Measurements from ENCODE around the gene SLN.

SLN gene

DNA sequence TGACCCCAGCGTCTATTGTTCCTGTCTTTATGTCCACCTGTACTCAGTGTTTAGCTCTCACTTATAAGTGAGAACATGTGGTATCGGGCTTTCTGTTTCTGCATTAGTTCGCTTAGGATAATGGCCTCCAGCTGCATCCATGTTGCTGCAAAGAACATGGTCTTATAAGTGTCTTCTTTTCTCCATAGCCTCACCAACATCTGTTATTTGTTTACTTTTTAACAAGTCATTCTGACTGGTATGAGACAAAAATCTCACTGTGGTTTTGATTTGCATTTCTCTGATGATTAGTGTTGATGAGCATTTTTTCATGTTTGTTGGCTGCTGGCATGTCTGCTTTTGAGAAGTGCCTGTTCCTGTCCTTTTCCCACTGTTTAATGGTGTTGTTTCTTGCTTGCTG lies 21.7 kb upstream of the SLN start:
- Mint-ChIP-seq H3K4me1 (ENCODE audit: low read depth) (no peaks in the 10 kb centered on the region), H3K27ac (no peak overlapping the region), H3K36me3 (ENCODE audit: low read depth) (no peaks in the 10 kb centered on the region), H3K4me3 (no peak overlapping the region), H3K27me3 (peaks cover 43% of the 10 kb centered on the region), H3K9me3 (no peaks in the 10 kb centered on the region)
- no peak for DNase-seq

DNA sequence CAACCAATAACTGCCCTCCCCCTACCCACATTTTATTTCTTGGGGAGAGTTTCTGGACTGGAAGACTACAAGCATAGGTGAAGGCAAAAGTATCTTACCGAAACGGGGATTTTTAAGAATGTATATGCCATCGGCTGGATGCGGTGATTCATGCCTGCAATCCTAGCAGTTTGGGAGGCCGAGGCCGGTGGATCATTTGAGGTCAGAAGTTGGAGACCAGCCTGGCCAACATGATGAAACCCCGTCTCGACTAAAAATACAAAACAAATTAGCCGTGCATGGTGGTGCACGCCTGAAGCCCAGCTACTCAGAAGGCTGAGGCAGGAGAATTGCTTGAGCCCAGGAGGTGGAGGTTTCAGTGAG lies 20.8 kb upstream of the SLN start:
- H3K4me3 Mint-ChIP-seq = no peak overlapping the region
- peaks cover 43% of the 10 kb centered on the region for H3K27me3 Mint-ChIP-seq
- no peaks in the 10 kb centered on the region for H3K4me1 Mint-ChIP-seq (ENCODE audit: low read depth)
- H3K9me3 Mint-ChIP-seq = no peaks in the 10 kb centered on the region
- H3K27ac Mint-ChIP-seq = no peak overlapping the region
- no peak for DNase-seq
- H3K36me3 Mint-ChIP-seq (ENCODE audit: low read depth) = no peaks in the 10 kb centered on the region

DNA sequence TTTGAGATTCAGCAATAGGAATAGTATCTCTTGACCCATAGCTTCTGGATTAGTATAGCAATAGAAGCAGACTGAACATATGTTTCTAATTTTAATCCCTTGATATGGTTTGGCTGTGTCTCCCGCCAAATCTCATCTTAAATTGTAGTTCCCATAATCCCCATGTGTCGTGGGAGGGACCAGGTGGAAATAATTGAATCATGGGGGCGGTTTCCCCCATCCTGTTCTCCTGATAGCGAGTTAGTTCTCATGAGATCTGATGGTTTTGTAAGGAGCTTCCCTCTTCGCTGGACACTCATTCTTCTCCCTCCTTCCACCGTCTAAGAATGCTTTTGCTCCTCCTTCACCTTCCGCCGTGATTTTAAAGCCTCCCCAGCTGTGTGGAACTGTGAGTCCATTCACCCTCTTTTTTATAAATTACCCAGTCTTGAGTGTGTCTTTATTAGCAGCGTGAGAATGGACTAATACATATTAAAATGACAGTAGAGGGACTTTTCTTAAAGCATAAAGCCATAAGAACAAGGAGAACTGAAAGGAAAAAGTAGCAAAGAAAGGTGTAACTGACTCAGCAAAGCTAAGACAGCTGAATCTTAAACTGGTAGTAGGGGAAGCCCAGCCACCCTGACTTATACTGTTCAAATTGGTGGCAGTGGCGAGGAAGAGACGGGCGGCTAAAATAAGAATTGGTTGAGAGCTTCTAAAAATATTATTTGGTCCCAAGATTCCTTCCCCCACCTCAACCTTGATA lies 20.3 kb upstream of the SLN start:
- Mint-ChIP-seq H3K4me1 (ENCODE audit: low read depth) (no peaks in the 10 kb centered on the region), H3K27me3 (peaks cover 42% of the 10 kb centered on the region), H3K4me3 (no peak overlapping the region), H3K27ac (no peak overlapping the region), H3K9me3 (no peaks in the 10 kb centered on the region), H3K36me3 (ENCODE audit: low read depth) (no peaks in the 10 kb centered on the region)
- DNase-seq = no peak

DNA sequence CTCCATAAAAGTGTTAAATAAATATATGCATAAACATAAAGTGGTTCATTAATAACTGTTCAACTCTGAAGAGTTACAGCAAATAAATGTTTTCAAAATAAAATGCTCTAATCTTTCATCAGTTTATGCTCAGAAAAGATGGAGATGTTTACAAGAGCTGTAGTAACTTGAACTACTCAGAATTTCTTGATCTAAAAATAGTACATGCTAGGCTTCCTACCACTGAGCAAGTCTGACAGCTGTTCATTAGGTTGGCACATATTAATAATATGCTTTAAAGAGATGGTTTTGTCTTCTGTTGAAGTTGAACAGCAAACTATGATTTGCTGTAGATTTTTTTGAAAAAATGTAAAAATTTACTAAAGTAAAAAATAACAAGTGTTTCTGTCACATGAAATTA lies 10.8 kb upstream of the SLN start:
- H3K4me1 Mint-ChIP-seq (ENCODE audit: low read depth) = no peaks in the 10 kb centered on the region
- H3K4me3 Mint-ChIP-seq = no peak overlapping the region
- H3K27me3 Mint-ChIP-seq = peaks cover 19% of the 10 kb centered on the region
- no peaks in the 10 kb centered on the region for H3K36me3 Mint-ChIP-seq (ENCODE audit: low read depth)
- H3K27ac Mint-ChIP-seq = no peak overlapping the region
- H3K9me3 Mint-ChIP-seq = no peaks in the 10 kb centered on the region
- DNase-seq = no peak

DNA sequence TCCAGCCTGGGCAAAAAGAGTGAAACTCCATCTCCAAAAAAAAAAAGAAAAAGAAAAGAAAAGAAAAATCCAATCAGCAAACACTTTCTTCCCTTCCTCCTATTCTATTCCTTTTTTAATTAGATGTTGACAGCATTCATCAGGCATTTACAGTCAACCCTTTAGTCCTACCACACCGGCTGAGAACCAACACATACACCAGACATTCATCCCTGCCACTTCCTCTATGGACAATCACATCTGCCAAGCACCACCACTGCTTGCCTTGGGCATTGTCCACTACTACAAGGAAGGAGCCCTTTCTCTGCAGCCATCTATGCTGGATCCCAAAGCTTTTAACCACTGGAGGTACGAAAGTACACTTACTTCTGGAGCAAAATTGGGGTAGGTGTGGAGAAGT lies 9.4 kb upstream of the SLN start:
- Mint-ChIP-seq H3K4me3 (no peak overlapping the region), H3K36me3 (ENCODE audit: low read depth) (no peaks in the 10 kb centered on the region), H3K27ac (no peak overlapping the region), H3K27me3 (peaks cover 16% of the 10 kb centered on the region), H3K9me3 (no peaks in the 10 kb centered on the region), H3K4me1 (ENCODE audit: low read depth) (no peaks in the 10 kb centered on the region)
- DNase-seq = no peak

DNA sequence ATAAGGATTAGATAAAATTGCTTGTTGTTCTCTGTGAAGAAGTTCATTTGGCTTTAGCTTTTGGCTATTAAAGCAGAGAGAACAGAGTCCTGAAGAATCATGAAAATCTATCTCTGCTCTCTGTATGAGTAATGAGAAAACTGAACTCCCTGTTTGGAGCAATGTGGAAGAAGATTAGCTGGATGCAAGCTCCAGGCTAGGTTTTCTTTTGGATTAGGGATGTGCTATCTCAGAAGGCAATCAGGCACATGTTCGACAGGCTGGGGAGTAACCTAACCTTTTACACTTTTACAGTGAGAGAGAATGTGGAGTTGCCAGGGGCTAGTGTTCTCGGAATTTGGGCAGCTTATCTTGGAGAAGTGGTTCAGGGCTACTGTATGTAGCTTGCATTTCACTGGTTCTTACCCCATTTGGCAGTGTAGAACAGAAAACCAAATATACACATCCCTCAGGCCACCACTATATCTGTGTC lies 8.5 kb upstream of the SLN start:
- Mint-ChIP-seq H3K4me1 (ENCODE audit: low read depth) (no peaks in the 10 kb centered on the region), H3K36me3 (ENCODE audit: low read depth) (no peaks in the 10 kb centered on the region), H3K4me3 (no peak overlapping the region), H3K9me3 (no peaks in the 10 kb centered on the region), H3K27ac (no peak overlapping the region), H3K27me3 (peaks cover 18% of the 10 kb centered on the region)
- DNase-seq = no peak

DNA sequence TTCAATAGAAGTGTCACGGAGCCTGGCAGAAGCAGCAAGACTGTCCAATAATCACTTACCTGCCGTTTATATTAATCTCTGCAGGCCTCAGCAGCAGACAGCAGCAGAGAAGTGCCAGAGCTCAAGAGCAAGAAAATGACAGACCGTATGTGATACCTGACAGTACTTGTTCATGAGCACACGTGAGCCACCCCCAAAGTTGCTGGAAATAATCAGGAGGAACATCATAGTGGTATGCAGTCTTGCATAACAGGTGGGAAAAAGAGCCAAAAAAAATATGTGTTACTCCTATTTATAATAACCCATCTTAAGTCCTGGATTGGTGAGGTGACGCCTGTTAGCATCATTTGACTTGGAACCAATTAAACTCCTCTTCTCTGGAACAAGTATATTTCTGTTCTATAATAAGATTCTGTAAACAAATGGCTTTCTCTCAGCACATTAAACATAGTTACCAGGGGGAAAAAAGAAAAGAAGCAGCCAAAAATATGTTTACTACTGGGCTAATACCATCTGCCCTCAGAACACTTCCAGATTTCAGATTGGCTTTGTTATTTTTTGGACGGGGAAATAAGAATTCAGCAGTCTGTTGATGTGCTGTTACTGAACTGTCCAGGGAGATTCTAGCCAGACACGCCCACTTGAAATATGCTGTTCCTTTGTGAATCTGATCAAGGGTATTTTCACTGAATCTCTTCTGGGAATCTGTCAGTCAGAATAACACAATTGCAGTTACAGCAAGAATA lies 7.9 kb upstream of the SLN start:
- H3K27me3 Mint-ChIP-seq = peaks cover 23% of the 10 kb centered on the region
- no peak overlapping the region for H3K4me3 Mint-ChIP-seq
- H3K4me1 Mint-ChIP-seq (ENCODE audit: low read depth) = no peaks in the 10 kb centered on the region
- H3K27ac Mint-ChIP-seq = no peak overlapping the region
- DNase-seq = no peak
- H3K36me3 Mint-ChIP-seq (ENCODE audit: low read depth) = no peaks in the 10 kb centered on the region
- no peaks in the 10 kb centered on the region for H3K9me3 Mint-ChIP-seq

DNA sequence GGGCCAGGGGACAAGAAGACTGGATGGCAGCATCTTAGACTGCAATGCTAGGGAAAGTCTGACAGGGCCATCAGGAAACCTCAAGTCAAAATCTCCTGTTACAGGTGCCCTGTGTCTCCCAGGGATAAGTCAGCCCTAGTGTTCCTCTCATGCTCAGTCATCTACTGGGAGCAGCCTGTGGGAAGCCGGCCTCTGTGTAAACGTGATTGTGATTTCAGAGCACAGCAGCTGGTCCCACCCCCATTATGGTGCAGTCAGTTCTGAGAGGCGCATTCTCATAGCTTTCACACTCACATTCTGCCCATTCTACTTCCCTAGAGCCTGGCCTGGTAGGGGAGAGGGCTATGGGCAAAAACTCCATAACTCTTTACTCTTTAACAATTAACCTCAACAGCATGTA lies 7.2 kb upstream of the SLN start:
- DNase-seq = no peak
- Mint-ChIP-seq H3K27me3 (peaks cover 26% of the 10 kb centered on the region), H3K4me3 (no peak overlapping the region), H3K36me3 (ENCODE audit: low read depth) (no peaks in the 10 kb centered on the region), H3K27ac (no peak overlapping the region), H3K9me3 (no peaks in the 10 kb centered on the region), H3K4me1 (ENCODE audit: low read depth) (no peaks in the 10 kb centered on the region)

DNA sequence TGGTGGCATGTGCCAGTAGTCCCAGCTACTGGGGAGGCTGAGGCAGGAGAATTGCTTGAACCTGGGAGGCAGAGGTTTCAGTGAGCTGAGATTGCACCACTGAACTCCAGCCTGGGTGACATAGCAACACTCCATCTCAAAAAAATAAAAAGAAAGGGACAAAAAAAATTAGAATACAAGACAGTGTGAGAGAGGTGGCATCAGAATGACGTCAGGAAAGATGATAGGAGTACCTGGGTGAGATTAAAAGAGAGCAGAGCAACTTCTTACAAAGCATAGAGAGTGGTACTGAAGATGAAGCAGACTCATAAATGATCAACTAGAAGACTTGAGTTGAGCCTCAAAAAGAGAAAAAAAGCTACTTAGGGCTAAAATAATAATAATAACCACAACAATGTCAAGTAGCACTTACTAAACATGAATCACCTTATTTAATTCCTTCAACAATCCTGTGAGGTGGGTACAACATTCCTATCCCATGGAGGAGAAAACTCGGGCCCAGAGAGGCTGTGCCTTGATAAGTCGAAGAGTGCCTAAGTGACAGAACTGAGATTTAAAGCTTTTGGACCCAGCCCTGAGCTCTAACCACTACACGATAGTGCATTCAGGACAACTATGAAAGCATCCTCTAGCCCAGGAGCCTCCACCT lies 5.2 kb upstream of the SLN start:
- Mint-ChIP-seq H3K4me1 (ENCODE audit: low read depth) (no peaks in the 10 kb centered on the region), H3K27ac (no peak overlapping the region), H3K9me3 (no peaks in the 10 kb centered on the region), H3K4me3 (no peak overlapping the region), H3K36me3 (ENCODE audit: low read depth) (no peaks in the 10 kb centered on the region), H3K27me3 (peaks cover 30% of the 10 kb centered on the region)
- no peak for DNase-seq

DNA sequence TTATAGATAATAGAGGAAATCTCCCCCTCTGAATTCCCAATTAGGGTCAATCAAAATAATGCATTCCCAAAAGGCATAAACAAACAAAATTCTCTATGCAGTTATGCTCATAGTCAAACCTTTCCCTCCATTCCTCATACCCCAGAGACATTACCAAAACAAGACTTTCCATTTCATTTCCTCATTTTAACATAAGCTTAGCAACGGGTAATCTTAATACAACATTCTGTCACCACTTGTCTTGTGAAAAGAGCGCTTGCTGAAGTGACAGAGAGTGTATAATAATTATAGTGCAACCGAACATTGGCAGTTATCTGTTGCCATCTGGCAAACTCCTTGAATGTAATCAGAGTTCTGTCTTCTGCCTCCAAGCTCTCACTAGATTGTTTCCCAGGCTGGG lies 1.2 kb upstream of the SLN start:
- Mint-ChIP-seq H3K27me3 (peaks cover 42% of the 10 kb centered on the region), H3K36me3 (ENCODE audit: low read depth) (no peaks in the 10 kb centered on the region), H3K4me3 (no peak overlapping the region), H3K9me3 (no peaks in the 10 kb centered on the region), H3K4me1 (ENCODE audit: low read depth) (no peaks in the 10 kb centered on the region), H3K27ac (no peak overlapping the region)
- no peak for DNase-seq

DNA sequence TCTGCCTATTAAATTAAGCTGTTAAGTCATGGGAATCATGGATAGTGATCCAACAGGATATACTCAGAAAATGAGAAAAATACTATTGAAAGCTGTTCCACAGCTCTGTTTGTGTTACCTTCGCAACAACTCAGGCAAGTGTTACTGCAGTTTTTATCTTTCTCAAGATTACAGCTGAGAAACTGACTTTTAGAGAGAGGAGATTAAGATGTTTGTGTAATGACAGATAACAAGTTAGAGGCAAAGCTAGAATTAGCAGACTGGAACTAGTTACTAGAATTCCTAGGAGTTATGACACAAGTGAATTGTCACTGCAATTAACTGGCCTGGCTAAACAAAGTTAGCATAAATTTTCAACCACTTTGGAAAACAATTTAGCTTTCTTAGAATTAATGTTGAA lies 1.6 kb downstream of the SLN start:
- no peak for DNase-seq
- Mint-ChIP-seq H3K4me3 (no peak overlapping the region), H3K27me3 (peaks cover 46% of the 10 kb centered on the region), H3K9me3 (no peaks in the 10 kb centered on the region), H3K36me3 (ENCODE audit: low read depth) (no peaks in the 10 kb centered on the region), H3K4me1 (ENCODE audit: low read depth) (no peaks in the 10 kb centered on the region), H3K27ac (no peak overlapping the region)

DNA sequence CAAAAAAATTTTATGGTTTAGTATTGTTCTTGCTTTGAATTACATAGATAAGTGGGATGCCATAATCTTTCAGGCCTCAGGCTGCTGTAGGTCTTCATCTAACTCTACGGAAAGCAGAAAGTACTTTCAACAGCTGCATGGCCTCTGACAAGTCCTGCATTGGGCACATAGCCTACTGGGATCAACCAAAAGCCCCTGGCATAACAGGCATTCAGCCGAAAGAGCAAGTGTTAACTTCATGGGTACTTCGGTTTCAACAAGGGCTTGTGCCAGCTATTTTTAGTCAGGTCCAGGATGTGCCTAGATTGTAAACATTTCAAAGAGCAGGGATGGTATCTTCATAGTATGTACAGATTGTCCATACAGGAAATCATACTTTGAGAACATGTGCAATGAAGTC lies 3.1 kb downstream of the SLN start:
- H3K27me3 Mint-ChIP-seq = peaks cover 44% of the 10 kb centered on the region
- H3K9me3 Mint-ChIP-seq = no peaks in the 10 kb centered on the region
- H3K4me3 Mint-ChIP-seq = no peak overlapping the region
- H3K36me3 Mint-ChIP-seq (ENCODE audit: low read depth) = no peaks in the 10 kb centered on the region
- no peak overlapping the region for H3K27ac Mint-ChIP-seq
- no peak for DNase-seq
- no peaks in the 10 kb centered on the region for H3K4me1 Mint-ChIP-seq (ENCODE audit: low read depth)

DNA sequence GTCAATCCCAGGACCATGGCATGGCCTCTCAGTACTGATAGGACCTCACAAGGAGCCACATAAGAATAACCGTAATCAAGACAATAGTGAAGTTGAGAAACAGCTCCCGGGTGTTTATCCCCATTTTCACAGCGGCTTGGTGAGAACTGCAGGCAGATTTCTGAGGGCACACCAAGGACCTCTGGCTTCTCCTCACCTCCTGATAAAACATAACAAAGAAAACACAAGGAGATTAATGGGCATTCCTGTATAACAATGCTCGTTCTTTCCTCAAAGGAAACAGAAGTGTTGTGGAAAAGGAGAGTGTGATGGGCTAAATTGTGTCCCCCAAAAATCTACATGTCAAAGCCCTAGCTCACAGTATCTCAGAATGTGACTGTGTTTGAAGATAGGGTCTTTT lies 4.0 kb downstream of the SLN start:
- H3K27ac Mint-ChIP-seq = no peak overlapping the region
- no peak overlapping the region for H3K4me3 Mint-ChIP-seq
- H3K27me3 Mint-ChIP-seq = peaks cover 53% of the 10 kb centered on the region
- no peak for DNase-seq
- H3K36me3 Mint-ChIP-seq (ENCODE audit: low read depth) = no peaks in the 10 kb centered on the region
- no peaks in the 10 kb centered on the region for H3K9me3 Mint-ChIP-seq
- H3K4me1 Mint-ChIP-seq (ENCODE audit: low read depth) = no peaks in the 10 kb centered on the region

DNA sequence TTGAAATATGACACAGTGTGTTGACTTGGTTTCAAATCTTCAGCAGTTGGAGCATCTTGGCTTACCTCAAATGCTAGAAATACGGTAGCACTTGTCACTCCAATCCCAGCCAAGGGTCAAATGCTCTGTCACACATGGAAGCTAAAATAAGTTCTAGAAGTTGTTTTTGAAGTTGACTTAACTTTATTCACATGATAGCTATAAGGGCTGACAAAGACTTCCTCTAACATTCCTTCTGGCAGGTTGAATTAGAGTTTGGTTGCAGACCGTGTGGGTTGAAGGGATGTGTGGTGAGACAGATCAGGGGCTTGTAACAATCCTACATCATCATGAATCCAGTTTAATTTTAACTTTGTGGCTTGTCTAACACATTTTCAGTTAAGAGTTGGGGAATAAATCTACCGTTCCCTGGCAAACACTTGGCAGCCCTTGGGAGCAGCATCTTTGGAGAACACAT lies 4.6 kb downstream of the SLN start:
- H3K9me3 Mint-ChIP-seq = no peaks in the 10 kb centered on the region
- no peak overlapping the region for H3K27ac Mint-ChIP-seq
- H3K4me3 Mint-ChIP-seq = no peak overlapping the region
- no peaks in the 10 kb centered on the region for H3K4me1 Mint-ChIP-seq (ENCODE audit: low read depth)
- DNase-seq = no peak
- peaks cover 49% of the 10 kb centered on the region for H3K27me3 Mint-ChIP-seq
- H3K36me3 Mint-ChIP-seq (ENCODE audit: low read depth) = no peaks in the 10 kb centered on the region

DNA sequence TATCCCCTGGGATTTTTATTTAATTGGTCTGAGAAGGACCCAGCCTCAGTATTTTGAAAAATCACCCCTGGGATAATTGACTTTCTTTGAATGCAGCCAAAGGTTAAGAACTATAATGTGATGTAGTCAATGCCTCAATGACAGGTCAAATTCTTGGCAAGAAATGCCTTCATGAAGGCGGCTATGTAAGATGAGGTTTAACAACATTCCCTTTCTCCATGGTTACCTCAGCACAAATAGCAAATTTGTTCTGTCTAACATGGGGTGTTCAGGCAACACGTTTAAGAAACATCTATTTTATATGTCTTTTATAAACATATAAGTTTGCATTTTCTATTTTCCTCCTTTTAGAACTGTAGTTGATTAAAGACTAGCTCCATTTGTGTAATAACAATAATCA lies 5.3 kb downstream of the SLN start:
- no peak for DNase-seq
- Mint-ChIP-seq H3K4me1 (ENCODE audit: low read depth) (no peaks in the 10 kb centered on the region), H3K9me3 (no peaks in the 10 kb centered on the region), H3K4me3 (no peak overlapping the region), H3K27me3 (peaks cover 48% of the 10 kb centered on the region), H3K27ac (no peak overlapping the region), H3K36me3 (ENCODE audit: low read depth) (no peaks in the 10 kb centered on the region)

Measured in activated T-cell treated with anti-CD3 and anti-CD28 coated beads, Interleukin-2, amount 50 U/mL, for 24 hours (primary cell).